ENCODE results near the gene GGTA1.

DNA sequence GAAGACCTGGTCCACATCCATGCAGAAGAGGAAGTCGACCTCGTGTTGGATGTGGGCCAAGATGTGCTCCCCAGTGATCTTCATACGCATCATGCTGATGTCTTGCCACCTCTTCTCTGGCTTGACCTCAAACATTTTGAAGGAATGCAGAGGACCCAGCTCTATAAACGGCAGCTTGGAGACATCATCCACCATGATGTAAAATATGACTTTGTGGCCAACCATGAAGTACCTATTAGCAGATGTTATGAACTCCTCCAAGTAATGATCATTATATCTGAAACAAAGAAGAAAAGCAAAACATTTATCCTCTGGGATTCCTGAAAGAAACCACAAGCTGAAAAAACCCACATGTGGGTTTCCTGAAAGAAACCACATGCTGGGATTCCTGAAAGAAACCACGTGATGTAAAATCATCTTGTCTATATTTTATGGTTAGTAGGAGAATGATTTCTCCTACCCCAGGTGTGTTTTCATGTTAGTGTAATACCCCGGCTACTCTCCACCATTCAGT lies 52.3 kb downstream of the GGTA1 start:
- TF ChIP-seq FOXK2 (IDR thresholded peaks at IDR 0.05) (no peak), HDGF (IDR thresholded peaks at IDR 0.05; ENCODE audit: borderline replicate concordance) (no peak), FOXM1 (IDR thresholded peaks at IDR 0.05; ENCODE audit: borderline replicate concordance) (no peak), CTBP1 (IDR thresholded peaks at IDR 0.05; ENCODE audit: borderline replicate concordance) (no peak), BHLHE40 (IDR thresholded peaks at IDR 0.05; ENCODE audit: borderline replicate concordance) (no peak), ZNF384 (IDR thresholded peaks at IDR 0.05) (no peak), SP1 (IDR thresholded peaks at IDR 0.05) (no peak), TARDBP (IDR thresholded peaks at IDR 0.05) (no peak), L3MBTL2 (conservative IDR thresholded peaks at IDR 0.05) (no peak), ARNT (IDR thresholded peaks at IDR 0.05) (no peak), FOXA1 (IDR thresholded peaks at IDR 0.05) (no peak), NFRKB (IDR thresholded peaks at IDR 0.05) (no peak), ELF4 (IDR thresholded peaks at IDR 0.05) (no peak)
- TF ChIP-seq, protein P1, sequence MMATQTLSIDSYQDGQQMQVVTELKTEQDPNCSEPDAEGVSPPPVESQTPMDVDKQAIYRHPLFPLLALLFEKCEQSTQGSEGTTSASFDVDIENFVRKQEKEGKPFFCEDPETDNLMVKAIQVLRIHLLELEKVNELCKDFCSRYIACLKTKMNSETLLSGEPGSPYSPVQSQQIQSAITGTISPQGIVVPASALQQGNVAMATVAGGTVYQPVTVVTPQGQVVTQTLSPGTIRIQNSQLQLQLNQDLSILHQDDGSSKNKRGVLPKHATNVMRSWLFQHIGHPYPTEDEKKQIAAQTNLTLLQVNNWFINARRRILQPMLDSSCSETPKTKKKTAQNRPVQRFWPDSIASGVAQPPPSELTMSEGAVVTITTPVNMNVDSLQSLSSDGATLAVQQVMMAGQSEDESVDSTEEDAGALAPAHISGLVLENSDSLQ (IDR thresholded peaks at IDR 0.05), result no peak

Data from HEK293T (cell line).